Left ventricle myocardium superior (tissue), 1 donor: ENCODE data around the gene LSM3. TPM values are rescaled to one million over a fixed set of nuclear protein-coding genes. Genes with fewer than 3 reads are reported as not detected.

ENCODE experiments used
- ATAC-seq: fragments of 200-7000 bp; cut with Tn5 transposase; one replicate; pipeline ENCODE4 v1.9.1; 2020; ENCODE audit warnings: mild to moderate bottlenecking, moderate library complexity
- DNase-seq: peaks from one replicate; pipeline ENCODE4 v3.0.0-alpha.2; 2020
- intact Hi-C: fragments of 100-400 bp; cut with micrococcal nuclease; formaldehyde crosslinking; loops from one replicate; pipeline ENCODE4 v1.11.0; 2022
- total RNA-seq: library from RNA; stranded (reverse); fragmentation: NEBNext Ultra II Directional; extraction: Animal tissue kit (Norgen Biotek cat#: 25700); gene quantifications from one replicate; pipeline ENCODE4 v1.2.1, GENCODE V29; 2021
- donor health status: DM: no; HTN: yes; CAD: no; lungs with severe emphysema.

The LSM3 gene
- total RNA-seq, 1 donor from 2014 or later = 15.7 TPM

DNA sequence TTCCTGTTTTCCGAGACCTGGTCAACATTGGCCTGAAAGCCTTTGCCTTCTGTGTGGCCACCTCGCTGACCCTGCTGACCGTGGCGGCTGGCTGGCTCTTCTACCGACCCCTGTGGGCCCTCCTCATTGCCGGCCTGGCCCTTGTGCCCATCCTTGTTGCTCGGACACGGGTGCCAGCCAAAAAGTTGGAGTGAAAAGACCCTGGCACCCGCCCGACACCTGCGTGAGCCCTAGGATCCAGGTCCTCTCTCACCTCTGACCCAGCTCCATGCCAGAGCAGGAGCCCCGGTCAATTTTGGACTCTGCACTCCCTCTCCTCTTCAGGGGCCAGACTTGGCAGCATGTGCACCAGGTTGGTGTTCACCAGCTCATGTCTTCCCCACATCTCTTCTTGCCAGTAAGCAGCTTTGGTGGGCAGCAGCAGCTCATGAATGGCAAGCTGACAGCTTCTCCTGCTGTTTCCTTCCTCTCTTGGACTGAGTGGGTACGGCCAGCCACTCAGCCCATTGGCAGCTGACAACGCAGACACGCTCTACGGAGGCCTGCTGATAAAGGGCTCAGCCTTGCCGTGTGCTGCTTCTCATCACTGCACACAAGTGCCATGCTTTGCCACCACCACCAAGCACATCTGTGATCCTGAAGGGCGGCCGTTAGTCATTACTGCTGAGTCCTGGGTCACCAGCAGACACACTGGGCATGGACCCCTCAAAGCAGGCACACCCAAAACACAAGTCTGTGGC lies 36.8 kb upstream of the LSM3 start:
- DNase-seq = peak; percentile 72
- intact Hi-C loops = no loop called here
- ATAC-seq = peak; percentile 70

DNA sequence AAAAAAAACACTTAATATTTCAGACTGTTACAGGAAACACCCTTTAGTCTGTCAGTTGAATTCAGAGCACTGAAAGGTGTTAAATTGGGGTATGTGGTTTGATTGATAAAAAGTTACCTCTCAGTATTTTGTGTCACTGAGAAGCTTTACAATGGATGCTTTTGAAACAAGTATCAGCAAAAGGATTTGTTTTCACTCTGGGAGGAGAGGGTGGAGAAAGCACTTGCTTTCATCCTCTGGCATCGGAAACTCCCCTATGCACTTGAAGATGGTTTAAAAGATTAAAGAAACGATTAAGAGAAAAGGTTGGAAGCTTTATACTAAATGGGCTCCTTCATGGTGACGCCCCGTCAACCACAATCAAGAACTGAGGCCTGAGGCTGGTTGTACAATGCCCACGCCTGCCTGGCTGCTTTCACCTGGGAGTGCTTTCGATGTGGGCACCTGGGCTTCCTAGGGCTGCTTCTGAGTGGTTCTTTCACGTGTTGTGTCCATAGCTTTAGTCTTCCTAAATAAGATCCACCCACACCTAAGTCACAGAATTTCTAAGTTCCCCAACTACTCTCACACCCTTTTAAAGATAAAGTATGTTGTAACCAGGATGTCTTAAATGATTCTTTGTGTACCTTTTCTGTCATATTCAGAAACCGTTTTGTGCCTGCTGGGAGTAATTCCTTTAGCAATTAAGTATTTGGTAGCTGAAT lies 35.9 kb upstream of the LSM3 start:
- intact Hi-C loops = no loop called here
- ATAC-seq (no peak), DNase-seq (no peak)

DNA sequence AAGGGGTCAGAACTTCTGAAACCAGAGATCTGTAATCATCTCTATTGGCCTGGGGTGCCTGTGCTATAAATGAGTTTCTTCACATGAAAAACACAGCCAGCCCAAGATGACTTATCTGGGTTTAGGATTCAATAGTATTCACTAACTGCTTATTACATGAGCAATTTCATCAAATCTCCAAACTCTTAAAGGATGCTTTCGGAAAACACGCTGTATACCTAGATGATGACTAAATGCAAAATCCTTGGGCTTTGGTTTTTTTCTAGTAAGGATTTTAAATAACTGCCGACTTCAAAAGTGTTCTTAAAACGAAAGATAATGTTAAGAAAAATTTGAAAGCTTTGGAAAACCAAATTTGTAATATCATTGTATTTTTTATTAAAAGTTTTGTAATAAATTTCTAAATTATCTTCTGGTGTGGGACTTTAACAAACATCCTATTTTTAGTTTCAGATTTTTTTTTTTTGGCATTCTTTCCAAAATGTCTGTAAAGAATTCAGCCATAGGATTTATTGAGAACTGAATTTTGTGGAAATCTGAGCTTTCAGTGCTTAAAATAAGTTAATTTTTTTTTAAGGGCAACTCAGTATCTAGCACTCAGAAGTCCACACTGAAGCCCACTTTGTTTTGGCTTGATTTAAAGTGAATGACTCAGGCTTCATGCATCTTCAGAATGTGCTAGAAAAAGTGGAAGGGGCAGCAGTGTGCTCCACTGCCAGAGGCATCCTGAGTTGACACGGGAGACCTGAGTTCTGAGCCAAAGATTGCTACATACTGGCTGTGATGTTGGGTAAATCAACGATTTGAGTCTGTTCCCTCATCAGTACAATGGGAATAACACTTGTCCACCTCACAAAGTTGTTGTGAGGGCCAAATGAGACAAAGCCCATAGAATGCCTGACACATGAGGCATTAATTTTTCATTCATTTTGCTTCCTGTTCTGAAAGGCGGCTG lies 35.1 kb upstream of the LSM3 start:
- intact Hi-C loops = no loop called here
- DNase-seq (no peak), ATAC-seq (peak; percentile 62)

DNA sequence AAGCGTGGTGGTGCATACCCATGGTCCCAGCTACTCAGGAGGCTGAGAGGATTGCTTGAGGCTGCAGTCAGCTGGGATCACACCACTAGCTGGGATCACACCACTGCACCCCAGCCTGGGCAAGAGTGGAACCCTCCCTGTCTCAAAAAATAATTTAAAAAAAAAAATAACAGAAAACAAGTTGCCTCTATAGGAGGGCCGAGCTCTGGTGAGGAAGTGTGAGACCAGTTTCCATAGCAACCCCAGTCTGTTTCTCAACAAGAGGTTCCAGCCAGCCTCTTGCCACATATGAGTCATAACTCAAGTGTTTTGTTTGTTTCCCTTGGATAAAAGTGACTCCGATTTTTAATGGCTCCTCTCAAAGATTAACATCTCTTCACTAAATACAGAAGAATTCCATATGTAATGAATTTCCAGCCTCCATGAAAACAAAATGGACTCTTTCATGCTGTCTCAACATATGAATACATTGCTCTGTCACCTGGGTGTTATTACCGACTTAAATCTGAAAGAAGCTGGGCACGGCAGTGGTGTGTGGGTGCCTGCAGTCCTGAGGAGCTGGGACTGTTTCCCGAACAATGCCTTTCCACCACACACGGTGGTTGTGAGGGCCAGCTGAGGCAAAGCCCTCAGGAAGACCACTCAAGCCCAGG lies 34.1 kb upstream of the LSM3 start:
- intact Hi-C loops = no loop called here
- ATAC-seq = peak; percentile 79
- DNase-seq = peak; percentile 56

DNA sequence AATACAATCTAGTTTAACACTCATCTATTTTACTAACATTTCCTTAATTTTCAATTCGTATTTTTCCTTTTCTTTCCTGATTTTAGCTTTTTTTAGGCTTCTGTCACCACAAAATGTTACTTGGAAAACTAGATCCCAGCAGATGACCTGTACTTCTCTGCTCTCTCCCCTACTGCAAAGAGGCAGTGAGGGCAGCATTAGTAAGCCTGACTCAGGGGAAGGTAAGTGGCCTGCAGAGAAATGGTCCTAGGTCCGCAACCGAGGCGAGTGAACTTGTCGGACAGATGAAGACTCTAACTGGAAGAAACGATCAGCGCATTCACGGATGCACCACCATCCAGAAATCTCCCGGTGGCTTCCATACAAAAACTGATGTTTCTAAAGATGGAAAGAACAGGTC lies 33.4 kb upstream of the LSM3 start:
- intact Hi-C loops = no loop called here
- no peak for ATAC-seq
- DNase-seq = no peak

DNA sequence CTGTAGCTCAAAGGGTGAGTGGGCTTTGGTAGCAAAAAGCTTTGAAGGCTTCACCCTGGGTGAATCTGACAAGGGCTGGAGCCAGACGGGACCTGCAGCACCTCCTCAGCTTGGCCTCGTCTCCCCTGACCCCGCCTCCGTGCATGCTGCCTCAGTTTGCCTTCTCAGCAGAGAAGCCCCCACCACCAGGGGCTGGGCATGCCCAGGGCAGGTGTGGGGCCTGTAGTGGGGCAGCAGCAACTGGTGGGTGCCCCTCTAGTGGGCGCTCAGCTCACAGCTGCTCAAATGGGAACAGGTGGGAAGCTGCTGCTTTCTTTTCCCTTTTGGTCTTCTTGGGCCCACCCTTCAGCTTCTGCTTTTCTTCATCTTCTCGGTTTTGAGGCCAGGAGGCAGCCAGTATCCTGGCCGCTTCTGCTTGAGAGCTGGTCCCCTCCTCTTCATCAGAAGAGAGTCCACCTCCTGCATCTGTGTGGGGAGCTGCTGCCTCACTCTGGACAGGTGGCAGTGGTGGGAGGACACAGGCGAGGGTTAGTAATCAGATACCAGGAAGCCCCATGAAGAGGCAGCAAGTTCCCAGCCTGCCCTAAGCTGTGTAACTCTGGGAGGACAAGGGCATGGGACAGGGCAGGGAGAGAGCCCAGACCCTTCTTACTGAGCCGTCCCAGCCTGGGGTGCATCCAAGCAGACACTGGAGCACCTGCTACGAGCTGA lies 32.8 kb upstream of the LSM3 start:
- DNase-seq (no peak), ATAC-seq (no peak)
- intact Hi-C loops = no loop called here

DNA sequence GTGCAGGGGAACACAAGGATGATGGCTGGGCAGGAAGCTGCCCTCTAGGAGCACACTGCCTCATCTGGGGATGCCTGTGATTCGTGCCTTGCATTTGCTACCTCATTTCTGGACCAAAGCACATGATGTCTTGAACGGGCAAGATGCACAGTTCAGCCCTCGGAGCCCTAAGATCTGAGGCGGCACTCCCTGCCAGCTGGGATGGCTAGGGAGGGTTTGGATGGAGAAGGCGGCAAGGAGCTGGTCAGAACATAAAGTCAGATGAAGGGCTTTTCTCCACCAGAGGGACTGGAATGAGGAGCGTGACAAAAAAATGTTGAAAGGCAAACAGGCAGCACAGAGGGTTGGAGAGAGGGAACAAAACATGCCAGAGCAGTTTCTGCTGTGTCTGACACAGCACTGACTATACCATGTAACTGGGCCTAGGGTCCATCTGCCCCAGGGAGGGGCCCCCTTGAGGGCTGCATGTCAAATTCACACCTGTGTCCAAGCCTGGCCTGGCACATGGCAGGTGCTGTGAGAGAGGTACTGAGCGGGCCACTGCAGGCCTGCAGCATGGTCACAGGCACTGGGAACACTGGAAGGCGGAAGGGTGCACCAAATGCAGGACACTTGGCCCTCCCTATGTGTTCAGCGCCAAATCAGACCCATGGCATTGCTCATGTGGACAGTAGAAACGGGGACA lies 32.1 kb upstream of the LSM3 start:
- ATAC-seq = no peak
- DNase-seq = no peak
- intact Hi-C loops = no loop called here

DNA sequence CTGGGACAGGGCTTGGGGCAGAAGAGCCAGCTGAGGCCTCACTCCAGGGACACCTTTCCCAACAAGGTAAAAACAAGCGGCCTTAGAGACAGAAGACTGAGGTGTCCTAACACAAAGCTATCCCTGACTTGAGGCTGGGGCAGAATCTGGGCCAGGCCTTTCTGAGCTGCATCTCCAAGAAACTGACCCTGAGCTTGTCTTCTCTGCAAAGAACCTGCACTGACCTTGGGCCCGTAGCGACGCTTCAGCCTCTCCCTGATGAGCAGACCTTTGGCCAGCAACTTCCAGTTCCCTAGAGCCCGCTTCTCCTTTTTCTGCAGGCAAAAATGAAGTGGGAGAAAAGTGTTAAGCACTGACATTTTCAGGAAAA lies 31.6 kb upstream of the LSM3 start:
- intact Hi-C loops = no loop called here
- ATAC-seq = no peak
- DNase-seq = no peak

DNA sequence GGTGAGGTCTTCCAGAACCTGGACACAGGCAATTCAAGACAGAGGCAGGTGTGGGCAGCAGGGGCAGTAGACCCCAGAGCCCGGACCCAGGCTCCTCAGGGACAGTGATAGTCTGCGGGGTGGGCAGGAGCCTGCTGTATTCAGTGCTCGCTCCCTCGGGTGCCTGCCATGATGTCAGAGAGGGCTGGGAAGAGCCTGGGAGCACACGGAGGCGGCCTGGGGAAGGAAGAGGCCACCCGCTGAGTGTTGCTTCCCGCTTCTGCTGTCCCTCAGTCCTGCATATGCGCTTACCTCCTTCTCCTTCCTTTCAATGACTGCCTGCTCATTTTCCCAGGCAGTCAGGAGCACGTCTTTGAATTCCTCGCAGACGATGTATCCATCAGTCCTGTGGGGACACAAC lies 31.0 kb upstream of the LSM3 start:
- intact Hi-C loops = no loop called here
- no peak for DNase-seq
- no peak for ATAC-seq

DNA sequence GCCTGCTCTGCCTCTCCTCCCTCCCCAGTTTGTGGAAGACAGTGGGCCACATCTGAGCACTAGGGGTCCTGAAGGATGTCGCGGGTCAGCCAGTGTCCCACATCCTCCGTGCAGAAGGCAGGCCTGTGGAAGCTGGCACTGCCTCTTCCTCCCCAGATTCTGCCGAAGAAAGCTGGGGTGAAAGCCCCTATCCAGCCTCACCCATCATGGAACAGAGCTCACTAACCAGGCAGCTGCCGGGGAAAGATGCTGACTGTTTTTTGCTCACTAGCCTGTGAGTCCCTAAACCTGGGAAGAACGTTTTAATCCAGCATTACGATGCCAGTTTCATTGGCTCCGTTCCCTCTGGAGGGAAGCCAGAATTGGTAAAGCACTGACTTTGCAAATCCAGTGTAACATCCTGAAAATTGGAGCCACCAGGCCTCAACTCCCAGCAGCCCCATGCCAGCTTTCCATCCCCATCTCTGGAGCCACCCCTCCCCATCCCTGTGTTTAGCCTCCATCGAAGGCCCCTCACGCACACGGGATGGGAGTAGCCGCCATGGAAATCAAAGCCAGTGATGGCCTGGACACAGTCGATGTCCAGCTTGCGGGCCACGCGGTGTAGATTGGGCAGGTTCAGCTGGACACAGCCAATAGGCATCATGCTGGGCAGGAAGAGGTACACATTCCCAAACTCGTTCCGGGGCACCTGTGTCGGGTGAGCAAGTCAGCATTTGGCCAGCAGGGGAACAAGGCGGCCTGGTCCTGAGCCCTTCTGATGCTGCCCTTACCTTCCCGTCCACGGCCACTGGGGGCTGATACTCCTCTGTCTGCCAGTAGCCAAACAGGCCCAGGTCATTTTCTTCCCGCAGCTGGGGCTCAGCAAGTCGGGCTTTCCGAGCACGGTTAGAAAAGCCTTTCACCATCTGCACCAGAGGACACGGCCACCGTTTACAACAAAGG lies 30.3 kb upstream of the LSM3 start:
- intact Hi-C loops = no loop called here
- DNase-seq (no peak), ATAC-seq (no peak)

DNA sequence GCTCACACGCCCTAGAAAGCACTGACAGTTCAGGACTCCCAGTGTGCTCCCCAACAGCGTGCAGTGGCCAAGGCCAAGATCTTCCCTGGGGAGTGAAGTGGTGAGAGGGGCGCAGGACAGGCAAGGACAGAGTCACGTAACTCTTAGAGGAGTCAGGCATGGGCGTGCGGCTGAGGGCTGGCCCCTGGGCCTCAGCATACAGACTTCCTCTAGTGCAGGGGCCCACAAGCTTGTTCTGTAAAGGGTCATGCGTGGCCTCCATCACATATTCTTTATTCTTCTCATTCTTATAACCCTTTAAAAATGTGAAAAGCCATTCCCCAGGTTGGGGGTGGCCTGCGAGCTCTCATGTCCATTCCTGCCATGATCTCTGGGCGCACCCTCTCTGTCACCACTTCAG lies 28.5 kb upstream of the LSM3 start:
- intact Hi-C loops = no loop called here
- no peak for DNase-seq
- ATAC-seq = no peak

DNA sequence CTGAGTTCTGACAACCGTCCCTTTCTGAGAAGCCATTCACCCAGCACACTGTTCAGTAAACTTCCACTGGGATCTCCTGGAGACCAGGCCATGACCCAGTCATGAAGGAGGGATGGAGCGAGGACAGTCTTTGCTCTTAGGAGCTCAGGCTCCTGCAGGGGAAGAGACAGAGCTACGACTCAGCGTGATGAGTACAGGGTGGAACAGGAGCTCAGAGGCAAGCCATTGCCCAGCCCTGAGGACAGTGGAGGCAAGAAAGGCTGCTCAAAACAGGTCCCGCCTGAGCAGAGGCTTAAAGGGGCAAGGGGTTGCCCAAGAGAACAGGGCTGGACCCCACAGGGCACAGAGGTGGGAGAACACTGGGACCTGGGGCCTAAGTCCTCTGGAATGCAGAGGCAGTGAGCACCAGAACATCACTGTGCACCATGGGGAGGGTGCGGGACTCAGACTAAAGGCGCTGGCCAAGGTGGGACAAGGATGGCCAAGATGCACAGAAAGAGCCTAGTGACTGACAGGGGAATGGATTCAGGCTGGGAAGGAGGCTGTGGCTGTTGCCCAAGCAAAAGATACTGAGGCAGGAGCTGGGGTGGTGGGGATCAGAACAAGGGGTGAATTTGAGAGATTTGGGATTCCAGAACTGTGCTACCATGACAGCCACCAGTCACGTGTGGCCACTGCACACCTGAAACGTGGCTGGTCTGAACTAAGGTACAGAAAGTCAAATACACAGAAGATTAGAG lies 28.0 kb upstream of the LSM3 start:
- intact Hi-C loops = no loop called here
- DNase-seq = no peak
- no peak for ATAC-seq

DNA sequence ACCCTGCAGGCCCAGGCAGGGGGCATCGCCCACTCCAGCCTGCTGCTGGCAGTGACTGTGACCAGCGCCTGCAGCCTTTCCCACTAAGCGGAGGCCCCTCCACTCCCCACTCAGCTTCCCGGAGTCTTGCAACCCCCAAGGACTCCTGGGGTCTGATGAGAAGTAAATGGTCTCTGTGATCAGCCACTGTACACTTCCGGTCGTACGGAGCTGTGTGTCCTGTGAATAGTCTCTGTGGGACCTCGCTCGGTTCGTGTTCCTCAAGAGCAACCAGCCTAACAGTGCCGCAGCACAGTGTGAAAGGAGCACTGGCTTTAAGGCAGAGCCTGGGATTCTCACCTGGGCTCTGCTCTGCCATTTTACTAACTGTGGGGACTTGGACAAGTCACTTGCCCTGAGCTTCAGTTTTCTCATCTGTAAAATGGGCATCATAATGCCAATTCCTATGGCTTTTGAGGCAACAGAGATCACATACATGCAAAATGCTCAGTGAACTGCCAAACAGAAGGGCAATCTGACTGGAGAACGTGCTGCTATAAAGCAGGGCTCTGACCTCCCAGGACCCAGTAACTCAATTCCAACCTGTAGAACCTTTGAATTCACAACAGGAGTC lies 27.0 kb upstream of the LSM3 start:
- DNase-seq = no peak

DNA sequence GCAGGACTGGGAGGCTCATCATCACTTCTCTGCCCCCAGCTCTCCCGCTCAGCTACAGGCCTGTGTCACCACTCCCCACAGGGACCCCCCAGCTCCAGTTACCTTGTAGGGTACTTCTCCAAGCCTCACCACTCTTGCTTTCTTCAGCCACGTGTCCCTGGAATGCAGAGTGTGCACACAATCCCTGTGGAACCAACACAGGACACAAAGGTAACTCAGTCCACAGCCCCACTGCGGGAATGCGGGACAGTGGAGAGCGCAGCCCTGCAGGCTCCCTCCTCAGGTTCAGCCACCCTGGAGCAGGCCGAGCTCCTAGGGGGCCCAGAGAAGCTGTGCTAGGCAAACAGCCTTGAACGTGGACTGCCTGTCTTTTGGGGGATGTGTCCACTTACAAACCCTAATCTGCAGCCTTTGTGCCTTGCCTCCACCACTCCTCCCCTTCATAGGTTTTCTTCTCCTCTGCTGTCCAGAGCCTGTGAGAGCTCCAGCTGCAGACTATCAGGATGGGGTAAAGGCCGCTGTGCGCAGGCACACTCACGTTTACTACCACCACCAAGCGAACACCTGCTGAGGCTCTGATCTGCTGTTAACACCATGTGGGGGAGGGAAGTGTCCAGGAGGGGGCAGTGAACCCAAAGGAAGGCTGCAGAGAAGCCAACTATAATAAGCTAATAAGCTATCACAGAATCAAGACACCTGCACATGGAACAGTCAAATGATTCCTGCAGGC lies 26.2 kb upstream of the LSM3 start:
- DNase-seq (no peak), ATAC-seq (no peak)
- intact Hi-C loops = no loop called here

More for the DNA sequence above, 27.0 kb upstream of the LSM3 start:
- ATAC-seq = no peak
- intact Hi-C loops = no loop called here

DNA sequence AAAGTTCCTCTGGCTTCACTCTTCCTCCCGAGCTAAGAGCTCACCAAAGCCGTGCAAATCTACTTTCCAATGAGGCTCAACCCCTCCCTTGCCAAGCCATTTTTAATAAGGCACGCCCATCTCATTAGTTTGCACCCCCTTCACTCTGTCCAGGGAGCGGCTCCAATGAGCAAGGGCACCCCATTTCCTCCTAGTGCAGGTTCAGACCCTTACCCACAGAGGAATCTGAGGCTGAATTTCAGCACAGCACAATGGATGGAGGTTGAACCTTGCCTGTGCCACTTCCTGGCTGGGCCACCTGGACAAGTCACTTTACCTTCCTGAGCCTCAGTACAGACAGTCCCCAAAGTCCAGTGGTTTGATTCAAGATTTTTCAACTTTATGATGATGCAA lies 25.7 kb upstream of the LSM3 start:
- DNase-seq (no peak), ATAC-seq (no peak)
- intact Hi-C loops = no loop called here

DNA sequence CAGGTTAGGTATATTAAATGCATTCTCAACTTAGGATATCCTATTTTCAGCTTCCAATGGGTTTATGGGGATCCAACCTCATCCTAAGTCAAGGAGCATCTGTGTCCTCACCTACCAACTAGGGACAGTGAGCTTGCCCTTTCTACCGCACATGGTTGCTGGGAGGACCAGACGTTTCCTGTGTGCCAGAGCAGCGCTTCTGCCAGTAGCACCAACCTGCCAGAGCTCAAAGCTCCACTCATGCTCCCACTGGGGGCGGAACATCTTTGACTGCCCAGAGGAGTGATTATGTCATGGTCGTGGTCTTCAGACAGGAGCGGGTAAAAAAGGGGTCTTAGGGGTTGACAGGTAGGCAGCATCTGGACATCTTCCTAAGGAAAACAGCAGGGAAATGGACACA lies 25.0 kb upstream of the LSM3 start:
- intact Hi-C loops = no loop called here
- ATAC-seq (no peak), DNase-seq (no peak)
